GM21528 (cell line): ENCODE data around the gene FFAR1.

Experiments
- ATAC-seq: cut with Tn5 transposase; IDR thresholded peaks from one replicate; pipeline ENCODE4 v1.9.1; 2021; ENCODE audit warnings: mild to moderate bottlenecking, moderate library complexity; ENCODE audit not compliant: unreplicated experiment, low FRiP score

FFAR1 gene, protein sequence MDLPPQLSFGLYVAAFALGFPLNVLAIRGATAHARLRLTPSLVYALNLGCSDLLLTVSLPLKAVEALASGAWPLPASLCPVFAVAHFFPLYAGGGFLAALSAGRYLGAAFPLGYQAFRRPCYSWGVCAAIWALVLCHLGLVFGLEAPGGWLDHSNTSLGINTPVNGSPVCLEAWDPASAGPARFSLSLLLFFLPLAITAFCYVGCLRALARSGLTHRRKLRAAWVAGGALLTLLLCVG (N-terminal part only)

DNA sequence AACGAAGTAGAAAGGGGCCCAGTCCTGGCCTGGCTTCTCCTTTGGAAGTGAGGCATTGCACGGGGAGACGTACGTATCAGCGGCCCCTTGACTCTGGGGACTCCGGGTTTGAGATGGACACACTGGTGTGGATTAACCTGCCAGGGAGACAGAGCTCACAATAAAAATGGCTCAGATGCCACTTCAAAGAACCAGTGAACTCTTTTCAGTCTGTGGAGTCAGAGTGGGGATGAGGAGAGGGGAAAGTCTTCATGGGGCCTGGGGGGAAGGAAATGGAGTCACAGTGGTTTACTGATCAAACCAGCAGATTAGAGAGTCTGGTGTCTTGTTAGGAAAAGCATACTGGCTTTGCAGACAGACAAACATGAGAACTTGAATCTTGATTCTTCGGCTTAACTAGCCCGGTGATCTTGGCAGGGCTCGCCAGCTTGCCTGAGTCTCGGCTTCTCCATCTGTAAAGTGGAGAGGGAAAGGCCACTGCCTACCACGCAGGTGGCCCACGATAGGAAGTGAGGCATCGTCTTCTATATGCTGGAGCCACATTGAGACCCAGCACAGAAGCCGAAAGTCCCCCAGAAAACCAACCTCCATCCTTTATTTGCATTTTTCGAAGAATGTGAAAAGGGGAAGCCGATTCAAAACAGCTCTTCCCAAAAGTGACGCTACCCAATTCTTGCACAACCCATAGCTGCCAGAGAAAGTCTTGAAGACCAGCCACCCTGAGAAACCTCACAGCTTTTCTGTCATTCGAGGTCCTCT, at the start of gene FFAR1:
Gene FFAR1, plus strand, starts transcription at position 732 of the 759 bp plus-strand sequence. CDS start 3,650 bp downstream, outside the sequence.
- peak; percentile 59 for ATAC-seq

- no peak for ATAC-seq
Observed at GRCh38 chr19:35297922-35298321, 49.8 kb upstream of the FFAR1 start.

DNA sequence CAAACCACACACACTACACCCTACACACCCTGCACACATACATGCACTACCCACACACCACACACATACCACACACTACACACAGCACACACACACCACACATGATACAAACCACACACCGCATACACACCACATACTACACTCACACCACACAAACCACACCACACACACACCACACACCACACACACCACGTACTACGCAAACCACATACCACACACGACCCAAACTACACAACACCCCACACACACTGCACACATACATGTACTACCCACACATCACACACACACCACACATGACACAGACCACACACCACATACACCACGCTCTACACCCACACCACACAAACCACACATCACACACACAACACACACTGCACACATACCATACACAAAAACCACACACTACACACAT, 49.1 kb upstream of the FFAR1 start:
- no peak for ATAC-seq

GRCh38 chr19:35299523-35300338, 48.0 kb upstream of the FFAR1 start:
- no peak for ATAC-seq

- no peak for ATAC-seq
Observed at GRCh38 chr19:35300339-35300649, 47.4 kb upstream of the FFAR1 start.

GRCh38 chr19:35301961-35302360, 45.7 kb upstream of the FFAR1 start:
- no peak for ATAC-seq

DNA sequence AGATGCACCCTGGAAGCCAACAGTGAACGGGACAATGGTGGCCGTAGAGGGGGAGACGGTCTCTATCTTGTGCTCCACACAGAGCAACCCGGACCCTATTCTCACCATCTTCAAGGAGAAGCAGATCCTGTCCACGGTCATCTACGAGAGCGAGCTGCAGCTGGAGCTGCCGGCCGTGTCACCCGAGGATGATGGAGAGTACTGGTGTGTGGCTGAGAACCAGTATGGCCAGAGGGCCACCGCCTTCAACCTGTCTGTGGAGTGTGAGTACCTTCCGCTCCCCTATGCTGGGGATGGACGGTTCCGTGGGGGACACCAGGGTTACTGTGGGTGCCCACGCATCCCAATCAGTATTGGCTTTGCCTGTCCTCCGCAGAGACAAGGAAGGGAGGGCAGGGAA, 45.3 kb upstream of the FFAR1 start:
- no peak for ATAC-seq

GRCh38 chr19:35303357-35303915, 44.3 kb upstream of the FFAR1 start:
- ATAC-seq = no peak

DNA sequence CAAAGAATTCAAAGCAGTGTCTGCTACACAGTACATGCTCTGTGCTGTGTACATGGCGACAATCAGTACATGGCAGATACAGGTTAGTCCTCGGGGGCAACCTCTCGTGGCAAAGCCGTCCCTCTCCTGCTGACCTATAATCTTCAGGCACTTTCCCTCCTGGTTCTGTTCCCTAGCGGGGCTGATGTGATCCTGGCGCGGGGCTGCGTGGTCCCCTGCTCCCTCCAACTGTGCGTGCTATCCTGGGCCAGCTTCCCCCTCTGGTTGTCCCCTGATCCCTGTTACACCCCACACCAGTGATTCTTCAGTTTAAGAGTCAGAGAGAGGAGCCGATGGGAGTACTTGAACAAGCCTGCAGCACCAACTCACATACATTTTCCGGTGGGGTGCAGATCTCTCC, 43.7 kb upstream of the FFAR1 start:
- ATAC-seq = no peak

DNA sequence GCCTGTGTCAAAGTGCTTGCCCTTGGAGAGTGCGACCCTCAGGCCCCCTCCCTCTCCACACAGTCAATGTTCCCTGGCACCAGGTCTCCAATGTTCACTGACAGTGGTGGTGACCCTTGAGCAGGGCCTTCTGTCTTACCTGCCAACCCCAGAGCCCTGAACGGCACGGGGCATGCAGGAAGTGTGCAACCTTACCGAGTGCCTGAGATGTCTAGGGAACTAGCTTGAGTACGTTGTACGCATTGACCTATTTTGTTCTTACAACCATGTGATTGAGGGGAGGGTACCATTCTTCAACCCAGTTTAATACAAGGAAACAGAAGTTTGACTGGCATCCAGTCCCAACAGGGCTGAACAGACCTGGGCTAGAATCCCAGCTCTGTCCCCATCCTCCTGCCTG, 42.5 kb upstream of the FFAR1 start:
- no peak for ATAC-seq

DNA sequence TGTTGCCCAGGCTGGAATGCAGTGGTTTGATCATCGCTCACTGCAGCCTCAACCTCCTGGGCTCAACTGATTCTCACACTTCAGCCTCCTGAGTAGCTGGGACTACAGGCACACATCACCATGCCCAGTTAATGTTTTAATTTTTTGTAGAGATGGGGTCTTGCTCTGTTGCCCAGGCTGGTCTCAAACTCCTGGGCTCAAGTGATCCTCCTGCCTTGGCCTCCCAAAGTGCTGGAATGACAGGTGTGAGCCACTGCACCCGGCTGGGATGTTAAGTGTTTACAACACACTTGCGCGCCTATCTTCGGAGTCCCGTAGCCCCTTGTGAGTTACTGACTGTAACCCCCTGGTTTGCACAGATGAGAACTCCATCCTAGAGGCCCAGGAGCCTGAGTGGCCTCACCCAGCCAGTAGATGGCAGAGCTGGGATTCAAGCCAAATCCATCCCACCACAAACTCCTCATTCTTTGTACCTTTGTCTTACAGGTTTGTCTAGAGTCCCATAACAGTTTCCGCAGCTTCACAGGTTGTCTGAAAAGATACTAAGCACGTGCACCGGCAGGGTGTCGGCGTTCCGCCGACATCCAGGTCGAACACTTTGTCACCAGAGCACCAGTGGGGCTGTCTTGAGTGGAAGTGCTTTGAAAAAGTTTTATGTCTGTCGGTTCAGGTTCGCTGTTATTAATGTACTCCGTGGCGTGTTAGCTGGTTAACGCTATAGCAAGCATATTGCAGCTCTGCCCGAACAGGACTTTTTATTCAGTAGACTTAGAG, 41.0 kb upstream of the FFAR1 start:
- ATAC-seq = no peak

DNA sequence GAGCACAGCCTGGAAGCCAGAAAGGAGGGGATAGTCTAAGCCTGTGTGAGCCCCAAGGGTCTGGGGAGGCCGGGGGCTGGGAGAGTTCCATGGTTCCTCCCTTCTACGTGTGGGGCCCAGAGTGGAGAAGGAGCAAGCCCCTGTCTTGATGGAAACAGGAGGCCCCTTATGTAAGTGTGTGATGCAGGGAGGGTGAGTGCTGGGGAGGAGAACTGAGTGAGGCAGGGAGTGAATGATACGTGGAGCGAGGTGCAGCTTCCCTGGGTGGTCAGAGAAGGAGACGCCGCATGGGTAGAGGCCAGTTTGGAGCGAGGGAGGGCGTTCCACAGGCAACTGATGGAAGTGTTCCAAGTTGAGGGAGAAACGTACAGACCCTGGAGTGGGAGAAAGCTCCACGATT, 39.8 kb upstream of the FFAR1 start:
- ATAC-seq = no peak

DNA sequence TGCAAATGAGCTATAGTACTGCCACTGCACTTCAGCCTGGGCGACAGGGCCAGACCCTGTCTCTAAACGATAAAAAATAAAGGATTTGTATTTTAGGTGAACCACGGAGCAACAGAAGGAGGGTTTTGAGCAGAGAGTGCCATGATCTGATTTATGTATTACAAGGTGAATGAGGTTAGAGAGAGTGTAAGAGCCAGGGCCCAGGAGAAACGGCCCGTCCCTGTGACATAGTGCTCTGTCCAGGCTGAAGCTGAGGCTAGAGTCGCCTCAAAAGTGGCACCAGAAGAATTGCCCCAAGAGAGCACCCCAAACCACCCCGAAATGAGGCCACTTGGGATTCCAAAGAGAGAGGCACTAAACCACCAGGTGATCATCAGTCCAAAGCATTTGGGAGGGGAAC, 38.8 kb upstream of the FFAR1 start:
- no peak for ATAC-seq

DNA sequence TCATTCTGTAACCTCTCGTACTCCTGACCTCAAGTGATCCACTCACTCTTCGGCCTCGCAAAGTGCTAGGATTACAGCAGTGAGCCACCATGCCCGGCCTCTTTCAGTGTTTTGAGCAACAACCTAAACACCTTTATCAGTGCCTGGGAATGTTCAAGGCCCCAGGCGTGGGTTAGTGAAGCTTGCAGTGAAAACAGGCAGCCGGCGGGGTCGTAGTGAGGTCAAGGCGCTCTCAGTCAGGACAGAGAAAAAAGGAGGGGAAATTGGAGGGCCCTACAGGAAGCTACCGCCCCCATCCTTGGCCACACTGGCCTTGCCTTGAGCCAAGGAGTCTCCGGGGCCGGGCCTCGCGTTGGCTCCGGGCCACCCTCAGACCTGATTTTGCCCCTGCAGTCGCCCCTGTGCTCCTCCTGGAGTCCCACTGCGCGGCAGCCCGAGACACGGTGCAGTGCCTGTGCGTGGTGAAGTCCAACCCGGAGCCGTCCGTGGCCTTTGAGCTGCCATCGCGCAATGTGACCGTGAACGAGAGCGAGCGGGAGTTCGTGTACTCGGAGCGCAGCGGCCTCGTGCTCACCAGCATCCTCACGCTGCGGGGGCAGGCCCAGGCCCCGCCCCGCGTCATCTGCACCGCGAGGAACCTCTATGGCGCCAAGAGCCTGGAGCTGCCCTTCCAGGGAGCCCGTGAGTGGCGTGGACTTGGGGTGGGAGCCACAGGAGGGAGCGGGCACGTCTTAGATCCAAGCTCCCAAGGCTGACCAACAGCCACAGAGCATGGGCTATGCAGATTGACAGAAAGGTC, 38.0 kb upstream of the FFAR1 start:
- no peak for ATAC-seq

DNA sequence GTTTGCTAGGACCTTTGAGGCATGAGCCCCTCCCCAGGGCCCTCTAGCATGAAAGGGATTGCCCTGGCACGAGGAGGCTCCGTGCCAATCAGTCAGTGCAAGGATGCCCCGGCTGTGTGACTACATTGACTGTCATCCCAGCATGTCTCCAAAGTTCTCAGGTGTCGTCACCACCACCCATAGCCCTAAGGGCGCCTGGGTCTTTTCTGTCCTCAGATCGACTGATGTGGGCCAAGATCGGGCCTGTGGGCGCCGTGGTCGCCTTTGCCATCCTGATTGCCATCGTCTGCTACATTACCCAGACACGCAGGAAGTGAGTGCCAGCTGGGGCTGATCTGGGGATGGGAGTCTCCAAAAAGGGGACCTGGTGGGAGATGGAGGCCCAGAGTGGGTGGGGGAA, 37.4 kb upstream of the FFAR1 start:
- no peak for ATAC-seq

- no peak for ATAC-seq
Observed at GRCh38 chr19:35310811-35311465, 36.8 kb upstream of the FFAR1 start.

GRCh38 chr19:35311901-35312665, 35.6 kb upstream of the FFAR1 start:
- ATAC-seq = no peak

DNA sequence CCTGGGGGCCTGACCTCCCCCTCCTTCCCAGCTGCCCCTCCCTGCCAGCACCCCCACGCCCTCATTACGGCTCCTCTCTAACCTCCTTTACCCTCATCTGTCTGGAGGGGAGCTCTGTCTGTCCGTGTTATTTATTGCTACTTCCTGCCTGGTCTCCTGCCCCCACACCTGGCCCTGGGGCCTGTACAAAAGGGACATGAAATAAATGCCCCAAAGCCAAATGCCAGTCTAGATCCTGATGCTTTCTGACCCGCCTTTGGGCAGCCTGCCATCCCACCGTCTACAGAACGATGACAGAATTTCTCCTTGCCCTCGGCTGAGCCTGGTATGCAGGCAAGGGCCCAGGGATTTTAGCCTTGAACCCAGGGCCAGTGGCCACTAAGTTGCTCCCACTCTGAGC, 34.1 kb upstream of the FFAR1 start:
- no peak for ATAC-seq
